Activated T-helper 9 cell treated with anti-CD3 and anti-CD28 coated beads, Interleukin-2, amount 50 U/mL, for 16 hours (primary cell): Measurements from ENCODE around the gene SLC9C1.
A peak's percentile ranks its signal among the peaks of the same experiment; 100 is the strongest.
"Not testable (repeated sequence)": the region's sequence is repeated elsewhere in the genome, so short reads cannot be mapped to it uniquely, and the experiment has no call there.

Experiments
- DNase-seq: peaks from one replicate; pipeline ENCODE4 v3.0.0-alpha.2; 2020; ENCODE audit warnings: low read depth

Gene SLC9C1

GRCh38 chr3:112187300-112187699 lies 106.7 kb downstream of the SLC9C1 start:
- DNase-seq, result no peak

DNA sequence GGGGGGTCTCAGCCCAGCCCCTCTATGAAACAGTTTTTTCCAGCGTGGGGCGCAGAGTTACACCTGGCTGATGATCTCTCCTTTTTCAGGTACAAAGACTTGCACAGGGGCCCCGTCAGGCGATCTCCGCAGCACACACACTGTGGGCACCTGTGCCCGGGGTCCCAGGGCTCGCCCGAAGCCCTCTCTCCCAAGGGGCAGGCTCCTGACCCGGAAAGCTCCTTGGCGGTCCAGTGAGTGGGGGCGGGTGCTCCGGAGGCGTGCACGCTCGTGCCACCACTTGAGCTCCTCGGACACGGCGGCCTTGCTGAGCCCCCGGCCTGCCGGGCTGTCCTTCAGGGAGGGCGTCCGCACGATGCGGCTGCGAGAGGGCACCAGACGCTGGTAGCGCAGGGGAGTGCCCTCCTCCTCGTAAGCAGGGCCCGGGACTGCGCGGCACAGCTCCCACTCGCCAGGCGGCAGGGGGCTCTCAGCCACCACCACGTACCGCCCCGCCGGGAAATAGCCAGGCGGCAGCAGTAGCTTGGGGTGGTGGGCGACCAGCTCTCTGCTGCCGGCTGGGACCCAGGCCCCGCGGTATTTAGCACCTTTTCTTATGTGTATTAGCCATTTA lies 108.5 kb downstream of the SLC9C1 start:
- DNase-seq, result not testable (repeated sequence)

GRCh38 chr3:112175646-112176045 lies 118.4 kb downstream of the SLC9C1 start:
- DNase-seq, result no peak

- DNase-seq, result no peak
Measured at GRCh38 chr3:112175037-112175436, 119.0 kb downstream of the SLC9C1 start.

DNA sequence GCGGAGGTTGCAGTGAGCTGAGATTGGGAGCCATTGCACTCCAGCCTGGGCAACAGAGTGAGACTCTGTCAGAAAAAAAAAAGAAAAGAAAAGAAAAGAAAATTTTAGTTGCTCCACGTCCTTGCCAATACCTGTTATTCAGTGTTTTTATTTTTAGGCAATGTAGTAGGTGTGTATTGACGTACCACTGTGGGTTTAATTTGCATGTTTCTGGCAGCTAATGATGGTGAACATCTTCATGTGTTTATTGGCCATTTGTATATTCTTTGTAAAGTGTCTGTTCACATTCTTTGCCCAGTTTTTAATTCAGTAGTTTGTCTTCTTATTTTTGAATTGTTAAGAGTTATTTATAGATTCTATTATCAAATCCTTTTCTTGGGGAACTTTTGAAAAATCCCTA lies 122.9 kb downstream of the SLC9C1 start:
- DNase-seq, result no peak

- no peak for DNase-seq
Measured at GRCh38 chr3:112170046-112170445, 124.0 kb downstream of the SLC9C1 start.

- DNase-seq, result no peak
Measured at GRCh38 chr3:112167758-112168157, 126.3 kb downstream of the SLC9C1 start.

GRCh38 chr3:112149136-112149535 lies 144.9 kb downstream of the SLC9C1 start:
- no peak for DNase-seq

- no peak for DNase-seq
Measured at GRCh38 chr3:112143689-112144088, 150.3 kb downstream of the SLC9C1 start.

DNA sequence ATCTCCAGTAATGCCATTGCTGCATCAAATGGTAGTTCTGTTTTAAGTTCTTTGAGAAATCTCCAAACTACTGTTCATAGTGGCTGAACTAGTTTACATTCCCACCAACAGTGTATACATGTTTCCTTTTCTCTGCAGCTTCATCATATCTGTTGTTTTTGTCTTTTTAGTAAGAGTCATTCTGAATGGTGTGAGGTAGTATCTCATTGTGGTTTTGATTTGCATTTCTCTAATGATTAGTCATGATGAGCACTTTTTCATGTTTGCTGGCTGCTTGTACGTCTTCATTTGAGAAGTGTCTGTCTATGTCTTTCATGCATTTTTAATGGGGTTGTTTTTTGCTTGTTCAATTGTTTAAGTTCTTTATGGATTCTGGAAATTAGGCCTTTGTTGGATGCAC lies 150.8 kb downstream of the SLC9C1 start:
- DNase-seq, result no peak

DNA sequence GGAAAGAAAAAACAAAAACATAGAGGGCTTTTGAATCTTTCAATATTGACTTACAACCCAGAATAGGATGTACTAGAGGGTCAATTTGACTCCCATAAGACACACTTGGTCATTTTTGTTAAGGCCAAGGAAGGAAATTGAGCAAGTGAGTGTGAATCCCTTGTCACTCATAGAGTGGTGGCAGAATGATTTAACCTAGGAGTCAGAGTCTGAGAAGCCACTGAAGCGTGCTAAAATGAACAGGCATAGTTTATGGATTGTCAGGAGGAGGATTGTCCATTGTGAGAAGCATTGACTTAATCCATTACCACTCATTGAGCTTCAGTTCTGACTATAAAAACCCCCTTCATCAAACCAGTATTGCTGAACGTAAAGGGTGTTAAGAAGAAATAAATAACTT lies 152.7 kb downstream of the SLC9C1 start:
- no peak for DNase-seq

DNA sequence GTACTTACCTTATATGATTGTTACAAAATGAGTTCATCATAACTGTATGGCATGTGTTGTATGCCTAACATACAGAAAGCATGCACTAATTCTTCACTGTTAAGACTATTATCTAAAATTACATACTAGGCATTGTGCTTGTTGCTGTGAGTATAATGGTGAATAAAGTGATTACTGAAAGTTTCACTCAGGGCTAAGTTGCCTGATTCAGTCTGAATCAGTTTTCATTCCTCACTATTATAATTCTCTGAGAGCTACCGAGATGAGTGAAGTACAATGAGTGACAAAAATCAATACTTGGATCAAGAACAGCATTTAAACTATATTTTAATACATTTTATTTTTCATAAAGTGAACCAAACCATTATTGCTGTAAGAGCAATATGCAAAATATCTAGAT lies 153.4 kb downstream of the SLC9C1 start:
- DNase-seq, result no peak

DNA sequence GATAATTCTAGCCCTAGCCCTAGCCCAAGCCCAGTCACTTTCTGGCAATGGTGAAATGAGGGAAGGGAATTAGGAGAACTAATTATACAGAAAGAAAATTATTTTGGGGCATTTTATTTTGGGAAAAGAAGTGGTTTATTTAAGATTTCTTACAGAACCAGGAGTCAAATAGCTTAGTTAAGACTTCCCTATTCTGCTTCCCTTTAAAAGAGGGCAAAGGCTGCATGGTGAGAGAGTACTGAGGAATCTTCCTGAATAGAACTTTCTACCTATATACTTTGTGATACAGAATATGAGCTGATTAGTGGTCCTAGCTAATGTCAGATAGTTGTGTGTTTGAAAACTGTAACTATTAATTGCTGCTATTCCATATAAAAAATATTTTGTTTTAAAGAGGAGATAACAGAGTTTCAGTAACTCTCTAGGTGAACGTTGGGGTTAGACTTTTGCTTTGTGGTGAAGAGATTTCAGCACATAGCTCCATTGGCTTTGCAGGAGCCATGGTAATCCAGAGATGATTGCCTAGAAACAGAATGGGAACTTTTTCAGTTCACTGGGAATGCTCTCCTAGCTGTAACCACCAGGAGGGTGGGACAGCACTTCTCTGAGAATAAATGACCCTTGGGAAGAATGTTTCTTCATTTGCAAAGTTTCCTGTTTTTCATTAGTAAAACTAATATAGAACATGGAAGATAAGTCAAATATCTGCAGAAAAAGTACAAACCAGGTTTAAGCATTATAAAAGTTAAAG lies 155.6 kb downstream of the SLC9C1 start:
- DNase-seq, result no peak

- DNase-seq, result no peak
Measured at GRCh38 chr3:112137781-112138180, 156.2 kb downstream of the SLC9C1 start.

- DNase-seq, result no peak
Measured at GRCh38 chr3:112136959-112137693, 156.9 kb downstream of the SLC9C1 start.

DNA sequence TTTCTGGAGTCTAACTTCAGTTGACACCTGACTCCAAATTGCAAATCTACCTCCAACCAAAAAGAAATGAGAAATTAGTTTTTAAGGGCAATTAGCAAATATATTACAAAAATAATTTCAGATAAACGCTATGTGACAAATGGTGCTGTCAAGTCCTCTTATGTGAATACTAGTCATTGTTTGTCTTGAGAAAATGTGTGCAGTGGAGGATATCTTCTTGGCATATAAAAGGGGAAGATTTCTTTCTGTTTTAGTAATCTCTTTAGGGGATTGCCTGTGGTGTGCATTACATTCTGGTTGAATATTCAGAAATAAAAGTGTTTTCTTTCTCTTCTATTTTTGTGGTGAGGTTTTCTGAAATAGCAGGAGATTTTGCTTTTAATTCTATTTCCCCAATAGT lies 158.0 kb downstream of the SLC9C1 start:
- no peak for DNase-seq

DNA sequence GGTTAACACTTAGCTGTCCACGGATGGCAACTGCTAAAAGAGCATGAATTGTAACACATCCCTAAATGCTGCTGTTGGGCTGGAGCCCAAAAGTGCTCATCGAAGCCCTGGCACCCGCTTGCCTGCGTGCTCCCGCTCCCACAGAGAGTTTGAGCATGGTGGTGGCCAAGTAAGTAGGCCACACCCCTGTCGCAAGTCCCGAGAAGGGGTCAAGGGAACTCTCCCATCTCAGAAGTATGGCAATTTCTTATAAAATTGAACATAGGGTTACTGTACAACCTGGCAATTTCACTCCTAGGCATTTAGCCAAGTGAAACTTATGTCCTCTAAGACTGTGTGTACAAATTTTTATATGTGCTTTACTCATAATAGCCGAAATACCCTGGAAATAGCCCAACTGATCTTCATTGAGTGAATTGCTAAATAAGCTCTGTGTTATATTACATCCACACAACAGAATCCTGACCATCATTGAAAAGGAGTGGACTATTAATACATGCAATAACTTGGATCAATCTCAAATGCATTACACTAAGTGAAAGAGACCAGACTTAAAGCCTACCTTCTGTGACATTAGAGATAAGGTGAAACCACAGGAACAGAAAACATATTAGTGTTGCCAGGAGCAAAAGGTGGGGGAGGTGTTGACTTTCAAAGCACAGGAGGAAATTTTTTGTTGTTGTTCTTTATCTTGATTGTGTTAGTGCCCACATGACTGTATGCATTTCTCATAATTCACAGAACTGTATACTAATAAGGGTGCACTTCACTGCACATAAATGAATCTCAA lies 159.5 kb downstream of the SLC9C1 start:
- DNase-seq, result no peak

DNA sequence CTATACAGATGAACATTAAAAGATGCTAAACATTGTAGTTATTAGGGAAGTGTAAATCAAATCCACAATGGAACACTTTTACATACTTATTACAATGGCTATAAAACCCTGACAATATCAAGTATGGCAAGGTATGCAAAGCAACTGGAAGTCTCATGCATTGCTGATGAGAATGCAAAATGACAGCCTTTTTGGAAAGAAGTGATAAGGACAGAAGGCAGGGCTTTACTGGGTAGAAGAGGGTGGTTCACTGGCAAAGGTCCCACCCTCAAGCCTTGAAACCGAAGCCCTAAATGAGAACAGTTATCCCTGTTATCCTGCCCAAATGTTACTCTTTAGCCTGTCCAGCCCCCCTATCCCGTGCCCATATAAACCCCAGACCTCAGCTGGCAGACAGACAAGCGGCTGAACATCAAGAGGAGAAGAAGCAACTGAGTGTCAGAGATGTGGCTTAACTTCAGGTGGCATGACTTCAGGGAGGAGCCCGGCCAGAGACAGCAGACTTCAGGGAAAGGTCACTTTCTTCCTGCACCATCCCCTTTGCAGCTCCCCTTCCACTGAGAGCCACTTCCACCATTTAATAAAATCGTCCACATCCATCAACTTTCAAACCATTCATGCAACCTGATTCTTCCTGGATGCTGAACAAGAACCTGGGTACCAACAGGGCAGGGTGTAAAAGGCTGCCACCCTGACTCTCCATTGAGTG lies 160.2 kb downstream of the SLC9C1 start:
- no peak for DNase-seq

- DNase-seq, result peak; percentile 50
Measured at GRCh38 chr3:112132975-112133448, 161.0 kb downstream of the SLC9C1 start, which contains the start of gene GCSAM. Gene GCSAM (minus strand): TSS chr3:112133248. CDS start chr3:112133120, 128 bp downstream.

- no peak for DNase-seq
Measured at GRCh38 chr3:112132554-112132953, 161.5 kb downstream of the SLC9C1 start.

GRCh38 chr3:112132088-112132487 lies 161.9 kb downstream of the SLC9C1 start:
- no peak for DNase-seq
